A673 (cell line): ENCODE measurements around the gene ABCG5. TPM values are rescaled to one million over a fixed set of nuclear protein-coding genes. Genes with fewer than 3 reads are reported as not detected.

Source experiments
- BruUV-seq: library from RNA; stranded (reverse); fragments of 400-500 nt; replicated peaks from 2 replicates; lab custom pipeline; 2021; lab: Mats Ljungman, UMichigan
- CTCF ChIA-PET: fragments of 300-600 bp; sonication (Branson Sonifier 250); formaldehyde crosslinking; loops from one replicate; lab custom pipeline; 2022; ENCODE audit warnings: antibody characterized with exemption; lab: Charles Lee
- POLR2A ChIA-PET: fragments of 300-600 bp; sonication (Branson Sonifier 250); formaldehyde crosslinking; loops from one replicate; lab custom pipeline; 2022; ENCODE audit warnings: antibody characterized with exemption; ENCODE audit not compliant: low non-redundant PET; lab: Charles Lee
- DNase-seq: peaks from one replicate; pipeline ENCODE4 v3.0.0-alpha.2; 2015; ENCODE audit warnings: low spot score
- H3K27ac ChIP-seq: fragments of 200-600 bp; sonication (generic); 2 replicates; pipeline ENCODE4 v1.5.1; 2016; ENCODE audit warnings: mixed run types, low read depth, mild to moderate bottlenecking, mixed read lengths, antibody characterized with exemption, low read length; ENCODE audit not compliant: poor library complexity, severe bottlenecking
- H3K27me3 ChIP-seq: fragments of 200-600 bp; sonication (generic); replicated peaks from 2 replicates; pipeline ENCODE4 v1.6.1; 2017; ENCODE audit warnings: mixed run types, low read depth, mild to moderate bottlenecking, mixed read lengths, antibody characterized with exemption, low read length; ENCODE audit not compliant: insufficient read depth, poor library complexity
- H3K36me3 ChIP-seq: fragments of 200-600 bp; sonication (generic); 2 replicates; pipeline ENCODE4 v1.6.1; 2016; ENCODE audit warnings: mixed run types, mild to moderate bottlenecking, mixed read lengths, antibody characterized with exemption, low read length; ENCODE audit not compliant: insufficient read depth, poor library complexity, severe bottlenecking
- H3K4me1 ChIP-seq: fragments of 200-600 bp; sonication (generic); 2 replicates; pipeline ENCODE4 v1.6.1; 2017; ENCODE audit warnings: mixed run types, mild to moderate bottlenecking, mixed read lengths, antibody characterized with exemption, low read length; ENCODE audit not compliant: insufficient read depth, poor library complexity, severe bottlenecking
- H3K4me3 ChIP-seq: fragments of 200-600 bp; sonication (generic); 2 replicates; pipeline ENCODE4 v1.5.1; 2016; ENCODE audit warnings: low read depth, mixed run types, mild to moderate bottlenecking, mixed read lengths, low read length; ENCODE audit not compliant: poor library complexity, severe bottlenecking
- H3K9me3 ChIP-seq: fragments of 200-600 bp; sonication (generic); 2 replicates; pipeline ENCODE4 v1.6.1; 2016; ENCODE audit warnings: mixed run types, low read depth, mild to moderate bottlenecking, mixed read lengths, antibody characterized with exemption, low read length; ENCODE audit not compliant: poor library complexity, severe bottlenecking
- CTCF ChIP-seq: fragments of 300-800, 200-600 bp; sonication (generic); conservative IDR thresholded peaks from 2 replicates; pipeline ENCODE4 v1.5.1; 2017; ENCODE audit warnings: low read depth, mild to moderate bottlenecking, antibody characterized with exemption, low read length, moderate library complexity, mixed read lengths
- EZH2 ChIP-seq: fragments of 200-600 bp; sonication (generic); IDR thresholded peaks from 2 replicates; pipeline ENCODE4 v1.6.1; 2017; ENCODE audit warnings: borderline replicate concordance, low read depth, mild to moderate bottlenecking, mixed read lengths, antibody characterized with exemption, low read length; ENCODE audit not compliant: poor library complexity, severe bottlenecking
- intact Hi-C: fragments of 100-400 bp; cut with micrococcal nuclease; formaldehyde crosslinking; loops from one replicate; pipeline ENCODE4 v1.10.0; 2022; ENCODE audit not compliant: unreplicated experiment
- total RNA-seq: library from RNA; stranded (reverse); gene quantifications from 2 replicates; pipeline ENCODE4 v1.2.3, GENCODE V29; 2021

ABCG5 gene
- total RNA-seq, 1 experiment from 2014 or later = not detected

DNA sequence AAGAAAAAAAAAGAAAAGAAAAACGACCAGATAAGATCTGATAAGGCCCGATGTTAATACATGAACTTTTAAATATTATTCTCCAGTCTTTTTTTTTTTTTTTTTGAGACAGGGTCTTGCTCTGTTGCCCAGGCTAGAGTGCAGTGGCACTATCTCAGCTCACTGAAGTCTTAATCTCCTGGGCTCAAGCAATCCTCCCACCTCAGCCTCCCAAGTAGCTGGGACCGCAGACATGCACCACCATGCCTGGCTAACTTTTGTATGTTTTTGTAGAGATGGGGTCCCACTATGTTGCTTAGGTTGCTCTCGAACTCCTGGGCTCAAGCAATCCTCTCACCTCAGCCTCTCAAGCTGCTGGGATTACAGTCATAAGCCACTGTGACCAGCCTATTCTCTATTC, 1.6 kb downstream of the ABCG5 start:
- intact Hi-C loops = no loop called here
- ChIA-PET CTCF (no interaction called here), POLR2A (no interaction called here)
- no TSS peak for BruUV-seq
- no peak for DNase-seq
- no peak overlapping the region for H3K27ac ChIP-seq
- no peaks in the 10 kb centered on the region for H3K4me1 ChIP-seq
- TF ChIP-seq EZH2 = no peak
- TF ChIP-seq CTCF = no peak
- H3K27me3 ChIP-seq = no peaks in the 10 kb centered on the region
- H3K36me3 ChIP-seq = no peaks in the 10 kb centered on the region
- H3K4me3 ChIP-seq = no peak overlapping the region
- no peaks in the 10 kb centered on the region for H3K9me3 ChIP-seq

DNA sequence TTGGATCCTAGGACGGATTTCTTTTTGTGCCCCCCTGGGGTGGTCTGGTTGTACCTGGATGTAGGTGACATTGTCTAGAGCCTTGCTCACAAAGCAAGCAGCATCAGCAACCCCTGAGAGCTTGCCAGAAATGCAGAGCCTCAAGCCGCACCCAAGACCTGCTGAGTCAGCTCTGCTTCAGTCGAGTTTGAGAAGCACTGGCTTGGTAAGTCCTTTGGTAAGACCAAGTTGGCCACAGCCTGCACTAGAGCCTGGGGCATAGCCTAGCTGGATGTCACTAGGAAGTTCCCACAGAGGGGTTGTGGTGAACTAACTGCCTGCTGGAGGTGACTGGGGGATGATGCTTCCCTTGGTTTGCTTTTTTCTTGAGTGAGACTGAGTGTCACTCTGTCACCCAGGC, 6.2 kb downstream of the ABCG5 start:
- POLR2A ChIA-PET = no interaction called here
- TF ChIP-seq CTCF (no peak), EZH2 (no peak)
- peaks cover 22% of the 10 kb centered on the region for H3K27me3 ChIP-seq
- intact Hi-C loops = no loop called here
- CTCF ChIA-PET = no interaction called here
- no TSS peak for BruUV-seq
- H3K36me3 ChIP-seq = no peaks in the 10 kb centered on the region
- H3K4me1 ChIP-seq = no peaks in the 10 kb centered on the region
- no peaks in the 10 kb centered on the region for H3K9me3 ChIP-seq
- H3K27ac ChIP-seq = no peak overlapping the region
- no peak for DNase-seq
- H3K4me3 ChIP-seq = no peak overlapping the region

GRCh38 chr2:43831543-43832294, 6.9 kb downstream of the ABCG5 start:
- ChIA-PET CTCF (no interaction called here), POLR2A (no interaction called here)
- Histone ChIP-seq H3K27me3 (peaks cover 22% of the 10 kb centered on the region), H3K27ac (no peak overlapping the region), H3K4me3 (peak overlapping the region; percentile 15), H3K36me3 (no peaks in the 10 kb centered on the region), H3K4me1 (no peaks in the 10 kb centered on the region), H3K9me3 (no peaks in the 10 kb centered on the region)
- DNase-seq = no peak
- TF ChIP-seq EZH2 = no peak
- no peak for TF ChIP-seq CTCF
- BruUV-seq = no TSS peak
- intact Hi-C loops = no loop called here
